H1 (cell line): Measurements from ENCODE around the gene PJVK. TPM values are rescaled to one million over a fixed set of nuclear protein-coding genes. Genes with fewer than 3 reads are reported as not detected.

Source experiments
- CTCF ChIA-PET: fragments of 300-600 bp; sonication (Branson Sonifier 250); formaldehyde crosslinking; loops from one replicate; lab custom pipeline; 2021; ENCODE audit not compliant: partially characterized antibody; lab: Charles Lee
- POLR2A ChIA-PET: fragments of 300-600 bp; sonication (Branson Sonifier 250); formaldehyde crosslinking; loops from one replicate; lab custom pipeline; 2021; ENCODE audit warnings: inconsistent platforms; ENCODE audit not compliant: partially characterized antibody; lab: Charles Lee
- DNase-seq, 2 experiments: peaks; one replicate each; pipeline versions ENCODE4 v3.0.0 to v3.0.0-alpha.2; 2010 to 2022; ENCODE audit warnings: low spot score in 2 of 2, low read depth in 1 of 2, mixed read lengths in 1 of 2
- FAIRE-seq: peaks from 2 replicates; lab custom pipeline; 2011; peaks lifted over from hg19 to GRCh38; lab: Jason Lieb, UNC
- H2AFZ ChIP-seq: 2 replicates; pipeline ENCODE4 v1.8.1; 2012; ENCODE audit warnings: low read length, inconsistent platforms
- H2AK5ac ChIP-seq: 2 replicates; pipeline ENCODE4 v1.6.1; 2013; ENCODE audit warnings: low read depth, low read length
- H2BK120ac ChIP-seq: replicated peaks from 2 replicates; pipeline ENCODE3; 2013; ENCODE audit warnings: low read depth, low read length, inconsistent platforms
- H2BK12ac ChIP-seq: 2 replicates; pipeline ENCODE4 v1.6.1; 2013; ENCODE audit warnings: low read depth, low read length
- H2BK15ac ChIP-seq: 2 replicates; pipeline ENCODE4 v1.6.1; 2013; ENCODE audit warnings: low read length
- H2BK20ac ChIP-seq: 2 replicates; pipeline ENCODE4 v1.6.1; 2013; ENCODE audit warnings: low read length
- H2BK5ac ChIP-seq: 2 replicates; pipeline ENCODE4 v1.6.1; 2013; ENCODE audit warnings: low read depth, low read length
- H3K14ac ChIP-seq: 2 replicates; pipeline ENCODE4 v1.6.1; 2013; ENCODE audit warnings: inconsistent platforms; ENCODE audit not compliant: insufficient read length
- H3K18ac ChIP-seq: 2 replicates; pipeline ENCODE4 v1.6.1; 2013; ENCODE audit warnings: low read length; ENCODE audit errors: extremely low read depth
- H3K23ac ChIP-seq: 2 replicates; pipeline ENCODE4 v1.6.1; 2013; ENCODE audit warnings: inconsistent platforms; ENCODE audit not compliant: insufficient read length
- H3K23me2 ChIP-seq: 2 replicates; pipeline ENCODE4 v1.6.1; 2013; ENCODE audit warnings: low read depth, low read length
- H3K27ac ChIP-seq: 2 replicates; pipeline ENCODE4 v1.6.1; 2011; ENCODE audit warnings: low read depth, low read length, inconsistent platforms
- H3K27me3 ChIP-seq, 4 experiments: replicated peaks in 1 of 4; 1 replicate in 1 of 4; 2 replicates in 3 of 4; pipeline versions ENCODE4 v1.6.1 to v1.8.1; 2011 to 2013; ENCODE audit warnings: low read length in 3 of 4, mild to moderate bottlenecking in 3 of 4, inconsistent platforms in 2 of 4, mixed read lengths in 2 of 4, moderate library complexity in 1 of 4; ENCODE audit not compliant: control insufficient read depth in 3 of 4, insufficient read depth in 3 of 4; ENCODE audit errors: extremely low read depth in 1 of 4
- H3K36me3 ChIP-seq, 4 experiments: 2 replicates each; pipeline versions ENCODE4 v1.6.1 to v1.8.1; 2011 to 2013; ENCODE audit warnings: mild to moderate bottlenecking in 4 of 4, low read length in 3 of 4, moderate library complexity in 2 of 4, control low read depth in 1 of 4, inconsistent platforms in 1 of 4; ENCODE audit not compliant: insufficient read depth in 4 of 4, control insufficient read depth in 2 of 4
- H3K4ac ChIP-seq: replicated peaks from 2 replicates; pipeline ENCODE3; 2013; ENCODE audit warnings: low read length, low read depth, mixed read lengths, inconsistent platforms; ENCODE audit not compliant: insufficient read length
- H3K4me1 ChIP-seq, 4 experiments: replicated peaks in 1 of 4; 1 replicate in 1 of 4; 2 replicates in 3 of 4; pipeline versions ENCODE4 v1.6.1 to v1.8.1; 2011 to 2013; ENCODE audit warnings: low read length in 3 of 4, inconsistent platforms in 2 of 4, mixed read lengths in 1 of 4; ENCODE audit not compliant: insufficient read depth in 4 of 4, control insufficient read depth in 3 of 4
- H3K4me2 ChIP-seq, 2 experiments: 2 replicates each; pipeline versions ENCODE4 v1.6.1 to v1.8.1; 2011 to 2013; ENCODE audit warnings: low read depth in 2 of 2, low read length in 2 of 2, control low read depth in 1 of 2, inconsistent platforms in 1 of 2, mild to moderate bottlenecking in 1 of 2; ENCODE audit not compliant: insufficient read depth in 1 of 2
- H3K4me3 ChIP-seq, 4 experiments: fragments of 200-600, 300-600 bp in 1 of 4; sonication (generic), shearing (Covaris generic), sonication (Bioruptor Twin) in 1 of 4; 2 replicates each; pipeline versions ENCODE4 v1.5.1 to v1.8.1; 2011 to 2016; ENCODE audit warnings: low read length in 4 of 4, low read depth in 3 of 4, control low read depth in 2 of 4, inconsistent platforms in 2 of 4, mild to moderate bottlenecking in 2 of 4, mixed read lengths in 1 of 4, moderate library complexity in 1 of 4; ENCODE audit not compliant: insufficient read depth in 2 of 4; ENCODE audit errors: extremely low read depth in 1 of 4
- H3K56ac ChIP-seq: replicated peaks from 2 replicates; pipeline ENCODE3; 2013; ENCODE audit warnings: low read depth, mild to moderate bottlenecking, mixed read lengths, low read length, inconsistent platforms; ENCODE audit not compliant: insufficient read length
- H3K79me1 ChIP-seq: 2 replicates; pipeline ENCODE4 v1.6.1; 2013; ENCODE audit warnings: low read depth, low read length, control low read depth
- H3K79me2 ChIP-seq, 2 experiments: 2 replicates each; pipeline versions ENCODE4 v1.6.1 to v1.8.1; 2012 to 2013; ENCODE audit warnings: low read length in 2 of 2, mild to moderate bottlenecking in 2 of 2, inconsistent platforms in 1 of 2; ENCODE audit not compliant: insufficient read depth in 2 of 2, control insufficient read depth in 1 of 2
- H3K9ac ChIP-seq, 4 experiments: replicated peaks in 1 of 4; 1 replicate in 1 of 4; 2 replicates in 3 of 4; pipeline versions ENCODE4 v1.6.1 to v1.8.1; 2011 to 2013; ENCODE audit warnings: low read depth in 3 of 4, low read length in 3 of 4, control low read depth in 2 of 4, mild to moderate bottlenecking in 2 of 4, moderate library complexity in 2 of 4, inconsistent platforms in 1 of 4; ENCODE audit errors: extremely low read depth in 1 of 4
- H3K9me3 ChIP-seq, 2 experiments: 2 replicates each; pipeline versions ENCODE4 v1.6.1 to v1.8.1; 2012 to 2013; ENCODE audit warnings: mild to moderate bottlenecking in 2 of 2, moderate library complexity in 2 of 2, control low read depth in 1 of 2, inconsistent platforms in 1 of 2, low read depth in 1 of 2, low read length in 1 of 2, mixed read lengths in 1 of 2; ENCODE audit not compliant: insufficient read depth in 2 of 2
- H4K20me1 ChIP-seq, 2 experiments: replicated peaks in 1 of 2; 2 replicates each; pipeline versions ENCODE3 to v1.8.1; 2011 to 2013; ENCODE audit warnings: inconsistent platforms in 2 of 2, low read length in 2 of 2, mild to moderate bottlenecking in 1 of 2; ENCODE audit not compliant: insufficient read depth in 2 of 2, control insufficient read depth in 1 of 2
- H4K5ac ChIP-seq: 2 replicates; pipeline ENCODE4 v1.6.1; 2013; ENCODE audit warnings: low read length, low read depth, mixed read lengths, inconsistent platforms; ENCODE audit not compliant: insufficient read length
- H4K8ac ChIP-seq: 2 replicates; pipeline ENCODE4 v1.8.0; 2013; ENCODE audit warnings: mild to moderate bottlenecking, moderate library complexity, low read length, inconsistent platforms; ENCODE audit not compliant: insufficient read depth; ENCODE audit errors: extremely low read depth
- H4K91ac ChIP-seq: replicated peaks from 2 replicates; pipeline ENCODE3; 2013; ENCODE audit warnings: low read length, mixed read lengths, inconsistent platforms; ENCODE audit not compliant: insufficient read length
- NRF1 ChIP-seq: IDR thresholded peaks from 2 replicates; pipeline ENCODE4 v1.6.1; 2011; ENCODE audit warnings: mild to moderate bottlenecking, low read depth, low read length, improper control_type of control experiment
- WGBS, 2 experiments: shearing (Covaris generic) in 1 of 2; methylation state at CpG; one replicate each; pipeline versions ENCODE4 v1.1.6 to v1.1.7; 2013 to 2015; ENCODE audit warnings: low lambda C conversion rate in 2 of 2, mixed read lengths in 2 of 2, inconsistent platforms in 1 of 2, low coverage in 1 of 2, missing lambda C conversion rate in 1 of 2; ENCODE audit not compliant: insufficient replicate concordance in 2 of 2, insufficient coverage in 1 of 2, insufficient read length in 1 of 2; ENCODE audit errors: extremely low coverage in 1 of 2, missing lambda C conversion rate in 1 of 2; 5-methylcytosine and 5-hydroxymethylcytosine counted together
- polyA plus RNA-seq, 7 experiments: library from polyadenylated mRNA; depleted of rRNA in 3 of 7; stranded (reverse) in 5 of 7; unstranded in 2 of 7; fragments of >200 nt in 5 of 7; fragments of 200-250 nt in 2 of 7; gene quantifications; 1 replicate in 5 of 7; 2 replicates in 1 of 7; 4 replicates in 1 of 7; pipeline versions ENCODE4 v1.2.1 to v1.2.3, GENCODE V29; 2011 to 2013; ENCODE audit warnings: missing spikeins in 2 of 7, mixed read lengths in 2 of 7
- total RNA-seq: library from RNA; stranded (reverse); fragmentation: NEBNext Ultra II Directional; extraction: Animal tissue kit (Norgen Biotek cat#: 25700); gene quantifications from 2 replicates; pipeline ENCODE4 v1.2.1, GENCODE V29; 2021

Gene PJVK
- total and polyA plus RNA-seq, 2 of the 8 experiments (the other 6 are each of a cell fraction or from before 2014, with no cell fraction given): 2.4 to 2.8 TPM

DNA sequence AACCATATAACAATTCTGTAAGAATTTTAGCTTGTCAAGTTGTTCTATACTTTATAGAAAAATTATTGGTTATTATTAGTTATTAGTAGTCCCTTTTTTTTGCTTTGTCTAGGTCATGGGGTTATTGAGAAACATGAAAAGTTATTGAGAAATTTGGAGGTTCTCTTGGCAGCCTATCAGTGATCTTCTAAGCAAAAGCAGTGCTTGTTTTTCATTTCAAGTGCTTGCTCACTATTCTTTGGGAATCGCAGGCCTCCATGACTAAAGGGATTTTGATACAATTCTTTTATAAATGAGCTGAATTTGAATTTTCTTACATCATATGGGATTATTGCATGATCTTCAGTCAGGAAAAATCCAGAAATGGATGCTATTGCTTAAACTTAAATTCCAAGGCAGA lies 54.9 kb downstream of the PJVK start:
- no peak overlapping the region for H2BK20ac ChIP-seq
- ChIA-PET CTCF (interaction anchor here (1.3 to 2.6 kb wide), 3 partner anchors 12 to 18 kb away, joined by 4 to 8 read pairs (median 5); no protein-coding TSS in a partner anchor), POLR2A (interaction anchor here (1.2 to 1.7 kb wide), 3 partner anchors 10 to 55 kb away, joined by 3 to 5 read pairs (median 3); partner anchors contain the start of genes PJVK, PLEKHA3 and PRKRA)
- no peak overlapping the region for H2BK5ac ChIP-seq
- no peak overlapping the region for H4K91ac ChIP-seq
- no peak overlapping the region for H2AFZ ChIP-seq
- H3K14ac ChIP-seq: no peak overlapping the region
- no peak overlapping the region for H2AK5ac ChIP-seq
- no peak overlapping the region for H3K4ac ChIP-seq
- no peaks in the 10 kb centered on the region for H3K79me2 ChIP-seq
- peaks cover 0 to 10% (median 2%) of the 10 kb centered on the region in 4 experiments; a peak in 4 of 8 replicates for H3K36me3 ChIP-seq
- H4K8ac ChIP-seq: no peak overlapping the region
- H3K79me1 ChIP-seq: no peaks in the 10 kb centered on the region
- 97% methylated on average over 1 of the region's 1 CpG; no CpG with 5 or more reads in 1 of the 2 experiments for WGBS, 2 experiments
- no peak overlapping the region for H3K4me3 ChIP-seq
- H3K9me3 ChIP-seq: no peaks in the 10 kb centered on the region
- H4K20me1 ChIP-seq: no peaks in the 10 kb centered on the region
- H2BK15ac ChIP-seq: no peak overlapping the region
- H3K18ac ChIP-seq: no peak overlapping the region
- no peak overlapping the region for H2BK120ac ChIP-seq
- no peak overlapping the region for H3K23ac ChIP-seq
- no peaks in the 10 kb centered on the region for H3K23me2 ChIP-seq
- H2BK12ac ChIP-seq: no peak overlapping the region
- H3K4me2 ChIP-seq: no peak overlapping the region
- H3K4me1 ChIP-seq: peaks cover 0 to 3% (median 0%) of the 10 kb centered on the region in 4 experiments; a peak in 2 of 7 replicates
- H3K27me3 ChIP-seq: no peaks in the 10 kb centered on the region
- no peak overlapping the region for H4K5ac ChIP-seq
- no peak for DNase-seq
- H3K9ac ChIP-seq: no peak overlapping the region
- FAIRE-seq: no peak
- no peak overlapping the region for H3K56ac ChIP-seq
- TF ChIP-seq NRF1: no peak
- H3K27ac ChIP-seq: no peak overlapping the region
